HEK293 (cell line): ENCODE measurements around the gene GALNT8.

Source experiments
- CTCF ChIA-PET: fragments of 350-600 bp; formaldehyde crosslinking; extraction: SDS; loops from one replicate; lab custom pipeline; 2021; ENCODE audit warnings: antibody characterized with exemption; lab: Yijun Ruan, JAX
- POLR2A ChIA-PET: fragments of 300-600 bp; formaldehyde crosslinking; extraction: SDS; loops from one replicate; lab custom pipeline; 2020; ENCODE audit warnings: antibody characterized with exemption, inconsistent platforms; lab: Yijun Ruan, JAX
- H3K27ac ChIP-seq: fragments of 200-500 bp; sonication (Bioruptor generic); 2 replicates; pipeline ENCODE4 v1.5.1; 2014; ENCODE audit warnings: low read depth, low read length, control low read depth, inconsistent platforms; ENCODE audit errors: extremely low read depth
- H3K36me3 ChIP-seq, 2 experiments: fragments of 200-500 bp in 1 of 2; sonication (Bioruptor generic) in 1 of 2; 1 replicate in 1 of 2; 2 replicates in 1 of 2; pipeline ENCODE4 v1.5.1; 2014 to 2017; ENCODE audit warnings: inconsistent platforms in 2 of 2, low read length in 2 of 2; ENCODE audit not compliant: control insufficient read depth in 2 of 2, insufficient read depth in 1 of 2
- H3K4me1 ChIP-seq: fragments of 200-500 bp; sonication (Bioruptor generic); 2 replicates; pipeline ENCODE4 v1.5.1; 2014; ENCODE audit warnings: mild to moderate bottlenecking, low read length, inconsistent platforms; ENCODE audit not compliant: control insufficient read depth, insufficient read depth
- H3K4me3 ChIP-seq: 2 replicates; pipeline ENCODE4 v1.5.1; 2011; ENCODE audit warnings: low read depth, mild to moderate bottlenecking, control low read depth, low read length, moderate library complexity
- H3K9me3 ChIP-seq: fragments of 200-500 bp; sonication (Bioruptor generic); 2 replicates; pipeline ENCODE4 v1.5.1; 2014; ENCODE audit warnings: low read depth, low read length, inconsistent platforms; ENCODE audit not compliant: control insufficient read depth, insufficient read depth
- GLI2 ChIP-seq: fragments of 450-650 bp; formaldehyde crosslinking; IDR thresholded peaks from 2 replicates; pipeline ENCODE4; 2017; ENCODE audit warnings: missing biosample characterization, missing genetic modification characterization, low read depth, borderline replicate concordance
- HOXA7 ChIP-seq: sonication (generic); formaldehyde crosslinking; IDR thresholded peaks from 2 replicates; pipeline ENCODE4 v1.8.1; 2022; ENCODE audit warnings: missing genetic modification reagents, borderline replicate concordance
- KLF8 ChIP-seq: fragments of 450-650 bp; formaldehyde crosslinking; IDR thresholded peaks from 2 replicates; pipeline ENCODE4 v1.5.1; 2016; ENCODE audit warnings: missing biosample characterization, missing genetic modification characterization
- RBAK ChIP-seq: fragments of 450-650 bp; formaldehyde crosslinking; IDR thresholded peaks from 2 replicates; pipeline ENCODE4 v1.5.1; 2016; ENCODE audit warnings: missing biosample characterization, missing genetic modification characterization
- TRIM28 ChIP-seq: IDR thresholded peaks from 2 replicates; pipeline ENCODE4 v1.6.1; 2011; ENCODE audit warnings: low read length, control low read depth, borderline replicate concordance
- ZNF132 ChIP-seq: fragments of 450-650 bp; formaldehyde crosslinking; IDR thresholded peaks from 2 replicates; pipeline ENCODE4 v1.5.1; 2017; ENCODE audit warnings: missing biosample characterization, missing genetic modification characterization, borderline replicate concordance
- ZNF248 ChIP-seq: fragments of 450-650 bp; formaldehyde crosslinking; IDR thresholded peaks from 2 replicates; pipeline ENCODE4 v1.5.1; 2017; ENCODE audit warnings: missing biosample characterization, missing genetic modification characterization
- ZNF274 ChIP-seq, 2 experiments: fragments of 200-500 bp in 1 of 2; fragments of 450-650 bp in 1 of 2; sonication (Bioruptor generic) in 1 of 2; formaldehyde crosslinking in 1 of 2; IDR thresholded peaks; 2 replicates each; pipeline versions ENCODE4 v1.5.1 to v1.6.1; 2014 to 2016; ENCODE audit warnings: borderline replicate concordance in 1 of 2, inconsistent platforms in 1 of 2, low read length in 1 of 2, missing biosample characterization in 1 of 2, missing genetic modification characterization in 1 of 2
- ZNF473 ChIP-seq: fragments of 450-650 bp; formaldehyde crosslinking; IDR thresholded peaks from 2 replicates; pipeline ENCODE4 v1.5.1; 2017; ENCODE audit warnings: missing biosample characterization, missing genetic modification characterization
- ZNF521 ChIP-seq: fragments of 450-650 bp; formaldehyde crosslinking; IDR thresholded peaks from 2 replicates; pipeline ENCODE4 v1.5.1; 2017; ENCODE audit warnings: missing biosample characterization, mild to moderate bottlenecking, missing genetic modification characterization
- ZNF529 ChIP-seq: fragments of 450-650 bp; formaldehyde crosslinking; IDR thresholded peaks from 2 replicates; pipeline ENCODE4 v1.5.1; 2017; ENCODE audit warnings: missing genetic modification characterization, missing biosample characterization; ENCODE audit not compliant: insufficient replicate concordance
- ZNF530 ChIP-seq: fragments of 450-650 bp; formaldehyde crosslinking; IDR thresholded peaks from 2 replicates; pipeline ENCODE4 v1.5.1; 2016; ENCODE audit warnings: low read depth, missing biosample characterization, missing genetic modification characterization
- ZNF560 ChIP-seq: fragments of 450-650 bp; formaldehyde crosslinking; IDR thresholded peaks from 2 replicates; pipeline ENCODE4 v1.5.1; 2017; ENCODE audit warnings: missing biosample characterization, missing genetic modification characterization, borderline replicate concordance
- ZNF571 ChIP-seq: fragments of 450-650 bp; formaldehyde crosslinking; IDR thresholded peaks from 2 replicates; pipeline ENCODE4 v1.5.0; 2017; ENCODE audit warnings: missing biosample characterization, missing genetic modification characterization
- ZNF610 ChIP-seq: fragments of 450-650 bp; formaldehyde crosslinking; IDR thresholded peaks from 2 replicates; pipeline ENCODE4 v1.5.1; 2016; ENCODE audit warnings: missing biosample characterization, missing genetic modification characterization, borderline replicate concordance
- ZNF76 ChIP-seq: fragments of 450-650 bp; formaldehyde crosslinking; IDR thresholded peaks from 2 replicates; pipeline ENCODE4; 2016; ENCODE audit warnings: low read depth, missing biosample characterization, missing genetic modification characterization, borderline replicate concordance
- ZNF768 ChIP-seq: fragments of 450-650 bp; formaldehyde crosslinking; IDR thresholded peaks from 2 replicates; pipeline ENCODE4 v1.5.1; 2018; ENCODE audit warnings: missing biosample characterization, mild to moderate bottlenecking, missing genetic modification characterization
- ZNF776 ChIP-seq: fragments of 450-650 bp; formaldehyde crosslinking; IDR thresholded peaks from 2 replicates; pipeline ENCODE4 v1.5.0; 2017; ENCODE audit warnings: missing biosample characterization, missing genetic modification characterization, borderline replicate concordance
- ZSCAN30 ChIP-seq: fragments of 450-650 bp; IDR thresholded peaks from 2 replicates; pipeline ENCODE4 v1.5.1; 2018; ENCODE audit warnings: missing biosample characterization, mild to moderate bottlenecking, missing genetic modification characterization, moderate library complexity
- TF ChIP-seq, protein P1 (sequence below): fragments of 450-650 bp; formaldehyde crosslinking; IDR thresholded peaks from 2 replicates; pipeline ENCODE4 v1.5.1; 2016; ENCODE audit warnings: missing biosample characterization, missing genetic modification characterization, low read depth
- TF ChIP-seq, protein P2 (sequence below): fragments of 450-650 bp; formaldehyde crosslinking; IDR thresholded peaks from 2 replicates; pipeline ENCODE4 v1.5.1; 2017; ENCODE audit warnings: missing biosample characterization, missing genetic modification characterization
- TF ChIP-seq, protein P3 (sequence below): fragments of 450-650 bp; formaldehyde crosslinking; IDR thresholded peaks from 2 replicates; pipeline ENCODE4 v1.5.1; 2016; ENCODE audit warnings: missing biosample characterization, missing genetic modification characterization
- TF ChIP-seq, protein P4 (sequence below): fragments of 450-650 bp; IDR thresholded peaks from 2 replicates; pipeline ENCODE4 v1.5.1; 2018; ENCODE audit warnings: missing biosample characterization, missing genetic modification characterization
- TF ChIP-seq, protein P5 (sequence below): fragments of 450-650 bp; formaldehyde crosslinking; IDR thresholded peaks from 2 replicates; pipeline ENCODE4 v1.5.1; 2016; ENCODE audit warnings: missing biosample characterization, missing genetic modification characterization

GALNT8 gene

DNA sequence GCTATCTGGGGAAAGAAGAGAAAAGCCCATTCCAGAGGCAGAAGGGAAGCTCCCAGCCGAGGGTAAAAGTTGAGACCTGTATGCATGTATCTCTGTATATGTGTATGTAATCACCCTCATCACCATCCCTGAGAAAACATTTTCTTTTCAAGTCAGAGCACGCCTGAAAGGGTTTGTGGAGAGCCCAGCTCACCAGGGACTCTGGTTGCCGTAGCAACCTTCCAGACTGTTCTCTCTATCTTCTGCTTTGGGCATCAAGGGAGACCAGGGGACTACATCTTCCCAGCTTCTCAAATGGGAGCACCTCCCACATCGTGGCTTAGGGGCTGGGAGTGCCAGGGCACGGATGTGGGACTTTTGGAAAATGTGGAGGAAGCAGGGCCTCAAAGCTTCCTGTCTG lies 93.5 kb downstream of the GALNT8 start (continued):
- TF ChIP-seq, protein P1, sequence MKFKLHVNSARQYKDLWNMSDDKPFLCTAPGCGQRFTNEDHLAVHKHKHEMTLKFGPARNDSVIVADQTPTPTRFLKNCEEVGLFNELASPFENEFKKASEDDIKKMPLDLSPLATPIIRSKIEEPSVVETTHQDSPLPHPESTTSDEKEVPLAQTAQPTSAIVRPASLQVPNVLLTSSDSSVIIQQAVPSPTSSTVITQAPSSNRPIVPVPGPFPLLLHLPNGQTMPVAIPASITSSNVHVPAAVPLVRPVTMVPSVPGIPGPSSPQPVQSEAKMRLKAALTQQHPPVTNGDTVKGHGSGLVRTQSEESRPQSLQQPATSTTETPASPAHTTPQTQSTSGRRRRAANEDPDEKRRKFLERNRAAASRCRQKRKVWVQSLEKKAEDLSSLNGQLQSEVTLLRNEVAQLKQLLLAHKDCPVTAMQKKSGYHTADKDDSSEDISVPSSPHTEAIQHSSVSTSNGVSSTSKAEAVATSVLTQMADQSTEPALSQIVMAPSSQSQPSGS (tag by site-specific recombination) = no peak

DNA sequence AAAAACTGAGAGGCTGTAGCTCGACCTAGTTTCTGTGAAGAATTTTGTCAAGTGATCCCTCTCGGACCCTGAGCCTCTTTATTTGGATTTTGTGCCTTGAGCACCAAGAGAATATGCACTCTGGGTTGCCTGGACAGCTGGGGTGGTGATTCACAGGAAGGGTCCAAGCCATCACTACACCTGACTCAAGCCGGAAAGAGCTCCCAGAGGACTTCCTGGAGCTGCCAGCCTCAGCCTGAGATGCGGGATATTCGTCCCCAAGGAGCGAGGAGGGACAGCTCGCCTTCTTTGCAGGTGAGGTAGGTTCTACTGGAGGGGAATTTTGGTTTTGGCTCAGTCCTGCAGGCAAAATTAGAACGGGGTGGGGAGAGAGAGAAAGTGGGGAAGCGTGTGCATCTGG lies 94.3 kb downstream of the GALNT8 start:
- TF ChIP-seq ZNF248 (tag by site-specific recombination) (no peak), ZNF560 (tag by site-specific recombination) (no peak), ZNF610 (tag by site-specific recombination) (no peak), ZNF530 (tag by site-specific recombination) (no peak), ZNF473 (tag by site-specific recombination) (no peak), RBAK (tag by site-specific recombination) (no peak), ZSCAN30 (tag by site-specific recombination) (no peak), ZNF76 (tag by site-specific recombination) (no peak), ZNF776 (tag by site-specific recombination) (no peak), ZNF529 (tag by site-specific recombination) (no peak), HOXA7 (CRISPR knock-in tag) (no peak)
- TF ChIP-seq, protein P2, sequence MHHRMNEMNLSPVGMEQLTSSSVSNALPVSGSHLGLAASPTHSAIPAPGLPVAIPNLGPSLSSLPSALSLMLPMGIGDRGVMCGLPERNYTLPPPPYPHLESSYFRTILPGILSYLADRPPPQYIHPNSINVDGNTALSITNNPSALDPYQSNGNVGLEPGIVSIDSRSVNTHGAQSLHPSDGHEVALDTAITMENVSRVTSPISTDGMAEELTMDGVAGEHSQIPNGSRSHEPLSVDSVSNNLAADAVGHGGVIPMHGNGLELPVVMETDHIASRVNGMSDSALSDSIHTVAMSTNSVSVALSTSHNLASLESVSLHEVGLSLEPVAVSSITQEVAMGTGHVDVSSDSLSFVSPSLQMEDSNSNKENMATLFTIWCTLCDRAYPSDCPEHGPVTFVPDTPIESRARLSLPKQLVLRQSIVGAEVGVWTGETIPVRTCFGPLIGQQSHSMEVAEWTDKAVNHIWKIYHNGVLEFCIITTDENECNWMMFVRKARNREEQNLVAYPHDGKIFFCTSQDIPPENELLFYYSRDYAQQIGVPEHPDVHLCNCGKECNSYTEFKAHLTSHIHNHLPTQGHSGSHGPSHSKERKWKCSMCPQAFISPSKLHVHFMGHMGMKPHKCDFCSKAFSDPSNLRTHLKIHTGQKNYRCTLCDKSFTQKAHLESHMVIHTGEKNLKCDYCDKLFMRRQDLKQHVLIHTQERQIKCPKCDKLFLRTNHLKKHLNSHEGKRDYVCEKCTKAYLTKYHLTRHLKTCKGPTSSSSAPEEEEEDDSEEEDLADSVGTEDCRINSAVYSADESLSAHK = no peak
- TF ChIP-seq, protein P3, sequence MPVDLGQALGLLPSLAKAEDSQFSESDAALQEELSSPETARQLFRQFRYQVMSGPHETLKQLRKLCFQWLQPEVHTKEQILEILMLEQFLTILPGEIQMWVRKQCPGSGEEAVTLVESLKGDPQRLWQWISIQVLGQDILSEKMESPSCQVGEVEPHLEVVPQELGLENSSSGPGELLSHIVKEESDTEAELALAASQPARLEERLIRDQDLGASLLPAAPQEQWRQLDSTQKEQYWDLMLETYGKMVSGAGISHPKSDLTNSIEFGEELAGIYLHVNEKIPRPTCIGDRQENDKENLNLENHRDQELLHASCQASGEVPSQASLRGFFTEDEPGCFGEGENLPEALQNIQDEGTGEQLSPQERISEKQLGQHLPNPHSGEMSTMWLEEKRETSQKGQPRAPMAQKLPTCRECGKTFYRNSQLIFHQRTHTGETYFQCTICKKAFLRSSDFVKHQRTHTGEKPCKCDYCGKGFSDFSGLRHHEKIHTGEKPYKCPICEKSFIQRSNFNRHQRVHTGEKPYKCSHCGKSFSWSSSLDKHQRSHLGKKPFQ (tag by site-specific recombination) = no peak

DNA sequence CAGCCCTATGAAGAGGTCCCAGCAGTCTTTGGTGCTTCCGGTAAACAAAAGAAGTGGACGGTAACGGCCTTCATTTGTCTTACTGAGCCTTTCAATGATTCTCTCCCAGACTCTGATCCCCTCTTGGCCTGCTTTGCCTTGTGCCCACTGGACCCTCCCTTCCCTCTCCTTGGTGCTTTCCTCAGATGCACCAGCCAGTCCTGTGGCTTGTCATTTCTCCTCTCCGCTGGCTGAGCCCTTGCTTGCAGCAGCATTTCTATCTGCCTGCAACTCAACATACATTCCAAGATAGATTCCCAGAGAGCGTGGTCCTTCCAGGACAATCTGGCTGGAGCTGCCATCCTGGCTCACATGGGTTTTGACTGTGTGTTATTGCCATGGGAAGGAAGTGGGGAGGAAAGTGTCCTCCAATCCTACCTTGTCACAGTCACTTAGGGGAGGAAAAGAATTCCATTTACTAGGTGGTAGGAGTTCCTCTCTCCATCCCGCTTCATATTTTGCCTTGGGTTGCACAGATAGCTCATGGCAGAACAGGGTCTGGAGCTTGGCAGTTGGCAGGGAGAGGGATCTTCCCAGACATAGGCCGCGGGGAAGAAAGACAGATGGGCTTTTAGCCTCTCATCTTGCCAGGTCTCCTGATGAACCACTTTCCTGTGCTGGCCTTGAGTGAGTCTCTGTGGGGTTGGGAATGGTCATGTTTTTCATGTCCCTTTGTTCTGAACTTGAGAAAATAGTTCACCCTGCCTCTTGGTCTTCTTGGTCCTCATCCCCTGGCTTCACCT lies 96.7 kb downstream of the GALNT8 start:
- H3K36me3 ChIP-seq = no peaks in the 10 kb centered on the region
- H3K4me1 ChIP-seq = no peaks in the 10 kb centered on the region
- ChIA-PET POLR2A (no interaction called here), CTCF (no interaction called here)
- no peak overlapping the region for H3K27ac ChIP-seq
- no peaks in the 10 kb centered on the region for H3K9me3 ChIP-seq
- H3K4me3 ChIP-seq = no peak overlapping the region
- TF ChIP-seq TRIM28 = no peak
- no peak for TF ChIP-seq ZNF768 (tag by site-specific recombination)
- no peak for TF ChIP-seq KLF8 (tag by site-specific recombination)
- no peak for TF ChIP-seq ZNF274 (IDR thresholded peaks at IDR 0.05; ENCODE audit: low read length)
- TF ChIP-seq ZNF274 (tag by site-specific recombination; IDR thresholded peaks at IDR 0.05; ENCODE audit: borderline replicate concordance) = no peak
- TF ChIP-seq, protein P4, sequence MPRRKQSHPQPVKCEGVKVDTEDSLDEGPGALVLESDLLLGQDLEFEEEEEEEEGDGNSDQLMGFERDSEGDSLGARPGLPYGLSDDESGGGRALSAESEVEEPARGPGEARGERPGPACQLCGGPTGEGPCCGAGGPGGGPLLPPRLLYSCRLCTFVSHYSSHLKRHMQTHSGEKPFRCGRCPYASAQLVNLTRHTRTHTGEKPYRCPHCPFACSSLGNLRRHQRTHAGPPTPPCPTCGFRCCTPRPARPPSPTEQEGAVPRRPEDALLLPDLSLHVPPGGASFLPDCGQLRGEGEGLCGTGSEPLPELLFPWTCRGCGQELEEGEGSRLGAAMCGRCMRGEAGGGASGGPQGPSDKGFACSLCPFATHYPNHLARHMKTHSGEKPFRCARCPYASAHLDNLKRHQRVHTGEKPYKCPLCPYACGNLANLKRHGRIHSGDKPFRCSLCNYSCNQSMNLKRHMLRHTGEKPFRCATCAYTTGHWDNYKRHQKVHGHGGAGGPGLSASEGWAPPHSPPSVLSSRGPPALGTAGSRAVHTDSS (tag by site-specific recombination) = no peak
- TF ChIP-seq ZNF132 (tag by site-specific recombination) = no peak
- TF ChIP-seq, protein P5, sequence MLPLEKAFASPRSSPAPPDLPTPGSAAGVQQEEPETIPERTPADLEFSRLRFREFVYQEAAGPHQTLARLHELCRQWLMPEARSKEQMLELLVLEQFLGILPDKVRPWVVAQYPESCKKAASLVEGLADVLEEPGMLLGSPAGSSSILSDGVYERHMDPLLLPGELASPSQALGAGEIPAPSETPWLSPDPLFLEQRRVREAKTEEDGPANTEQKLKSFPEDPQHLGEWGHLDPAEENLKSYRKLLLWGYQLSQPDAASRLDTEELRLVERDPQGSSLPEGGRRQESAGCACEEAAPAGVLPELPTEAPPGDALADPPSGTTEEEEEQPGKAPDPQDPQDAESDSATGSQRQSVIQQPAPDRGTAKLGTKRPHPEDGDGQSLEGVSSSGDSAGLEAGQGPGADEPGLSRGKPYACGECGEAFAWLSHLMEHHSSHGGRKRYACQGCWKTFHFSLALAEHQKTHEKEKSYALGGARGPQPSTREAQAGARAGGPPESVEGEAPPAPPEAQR (tag by site-specific recombination) = no peak
- TF ChIP-seq GLI2 (tag by site-specific recombination) = no peak
- no peak for TF ChIP-seq ZNF571 (tag by site-specific recombination)
- no peak for TF ChIP-seq ZNF521

More for the DNA sequence above, 94.3 kb downstream of the GALNT8 start:
- no peaks in the 10 kb centered on the region for H3K9me3 ChIP-seq
- CTCF ChIA-PET = interaction anchor here (0.6 kb wide), 1 partner anchor 12 kb away, joined by 3 read pairs; no protein-coding TSS in a partner anchor
- POLR2A ChIA-PET = no interaction called here
- no peak overlapping the region for H3K27ac ChIP-seq
- H3K4me1 ChIP-seq = no peaks in the 10 kb centered on the region
- no peak overlapping the region for H3K4me3 ChIP-seq
- H3K36me3 ChIP-seq = peaks cover 0 to 5% of the 10 kb centered on the region in 2 experiments; a peak in 1 of 3 replicates
